GM19324 (cell line): ENCODE measurements around the gene CPSF2.
A peak's percentile ranks its signal among the peaks of the same experiment; 100 is the strongest.

Experiments
- ATAC-seq: cut with Tn5 transposase; IDR thresholded peaks from one replicate; pipeline ENCODE4 v1.9.1; 2021; ENCODE audit warnings: mild to moderate bottlenecking, moderate library complexity; ENCODE audit not compliant: unreplicated experiment, low FRiP score

The CPSF2 gene

GRCh38 chr14:92121670-92122350, at the start of gene CPSF2, which contains the start of gene NDUFB1:
Gene CPSF2, plus strand, starts transcription at chr14:92121969. Its CDS starts 9,016 bp downstream, at chr14:92130985.
Gene NDUFB1, minus strand, starts transcription at chr14:92121706. Its CDS starts 4,069 bp downstream, at chr14:92117637.
- peak; percentile 92 for ATAC-seq

- no peak for ATAC-seq
These were observed 47.2 kb upstream of the CPSF2 start for GRCh38 chr14:92074555-92074954.

- ATAC-seq = no peak
These were observed 33.3 kb upstream of the CPSF2 start for GRCh38 chr14:92088494-92088893.

- ATAC-seq = no peak
These were observed 28.4 kb upstream of the CPSF2 start for GRCh38 chr14:92093320-92093719.

GRCh38 chr14:92099802-92100201, 22.0 kb upstream of the CPSF2 start:
- no peak for ATAC-seq

- no peak for ATAC-seq
These were observed 18.3 kb upstream of the CPSF2 start for GRCh38 chr14:92103363-92103989.

- no peak for ATAC-seq
These were observed 16.5 kb upstream of the CPSF2 start for GRCh38 chr14:92105073-92105892.

- peak; percentile 5 for ATAC-seq
These were observed 16.0 kb upstream of the CPSF2 start for GRCh38 chr14:92105893-92106142.

- peak; percentile 91 for ATAC-seq
These were observed 15.4 kb upstream of the CPSF2 start, which contains the start of gene ATXN3 for GRCh38 chr14:92106143-92106926. Gene ATXN3, minus strand, starts transcription at chr14:92106582. Its CDS starts 30 bp downstream, at chr14:92106552.

GRCh38 chr14:92108345-92109254, 13.2 kb upstream of the CPSF2 start:
- ATAC-seq = no peak

- no peak for ATAC-seq
These were observed 12.3 kb upstream of the CPSF2 start for GRCh38 chr14:92109490-92109889.

GRCh38 chr14:92121207-92121669, 531 bp upstream of the CPSF2 start:
- peak; percentile 12 for ATAC-seq

GRCh38 chr14:92122351-92122677, 545 bp downstream of the CPSF2 start:
- peak; percentile 13 for ATAC-seq

GRCh38 chr14:92122761-92123160, 992 bp downstream of the CPSF2 start:
- ATAC-seq = no peak

GRCh38 chr14:92134456-92134855, 12.7 kb downstream of the CPSF2 start:
- no peak for ATAC-seq

- ATAC-seq = no peak
These were observed 13.5 kb downstream of the CPSF2 start for GRCh38 chr14:92135269-92135668.

- ATAC-seq = no peak
These were observed 21.5 kb downstream of the CPSF2 start for GRCh38 chr14:92143309-92143708.

- no peak for ATAC-seq
These were observed 22.2 kb downstream of the CPSF2 start for GRCh38 chr14:92143962-92144361.

- ATAC-seq = no peak
These were observed 22.9 kb downstream of the CPSF2 start for GRCh38 chr14:92144708-92145107.

GRCh38 chr14:92153581-92153980, 31.8 kb downstream of the CPSF2 start:
- ATAC-seq = no peak
